SK-N-SH (cell line): ENCODE measurements around the gene SMIM29. TPM values are rescaled to one million over a fixed set of nuclear protein-coding genes. Genes with fewer than 3 reads are reported as not detected.

Source experiments
- CTCF ChIA-PET: fragments of 300-600, 350-600 bp; formaldehyde crosslinking; extraction: SDS; loops from one replicate; lab custom pipeline; 2021; lab: Yijun Ruan, JAX
- POLR2A ChIA-PET: fragments of 350-600 bp; sonication (Branson Sonifier 250); formaldehyde crosslinking; extraction: SDS; loops from one replicate; lab custom pipeline; 2020; ENCODE audit warnings: antibody characterized with exemption, inconsistent platforms; lab: Yijun Ruan, JAX
- DNase-seq: peaks from one replicate; pipeline ENCODE4 v3.0.0; 2012
- H2AFZ ChIP-seq: fragments of 200-600 bp; sonication (generic); 2 replicates; pipeline ENCODE4 v1.8.1; 2016; ENCODE audit warnings: antibody characterized with exemption, mild to moderate bottlenecking, low read depth
- H3F3A ChIP-seq: fragments of 200-600 bp; sonication (generic); replicated peaks from 2 replicates; pipeline ENCODE3; 2016; ENCODE audit warnings: antibody characterized with exemption, mild to moderate bottlenecking; ENCODE audit not compliant: insufficient read depth
- H3K27ac ChIP-seq, 2 experiments: fragments of 200-500 bp in 1 of 2; fragments of 200-600 bp in 1 of 2; sonication (Bioruptor generic) in 1 of 2; sonication (generic), shearing (Covaris generic) in 1 of 2; 2 replicates each; pipeline versions ENCODE4 v1.5.1 to v1.6.1; 2014 to 2016; ENCODE audit warnings: low read depth in 2 of 2, inconsistent platforms in 1 of 2, low read length in 1 of 2, mild to moderate bottlenecking in 1 of 2, mixed read lengths in 1 of 2
- H3K27me3 ChIP-seq: fragments of 200-600 bp; sonication (generic), shearing (Covaris generic); 2 replicates; pipeline ENCODE4 v1.6.1; 2016; ENCODE audit warnings: mixed run types; ENCODE audit not compliant: insufficient read depth
- H3K36me3 ChIP-seq, 2 experiments: fragments of 200-500 bp in 1 of 2; fragments of 200-600 bp in 1 of 2; sonication (Bioruptor generic) in 1 of 2; sonication (generic) in 1 of 2; replicated peaks in 1 of 2; 2 replicates each; pipeline versions ENCODE3 to v1.5.1; 2014 to 2016; ENCODE audit warnings: low read length in 1 of 2, mild to moderate bottlenecking in 1 of 2; ENCODE audit not compliant: insufficient read depth in 2 of 2, control insufficient read depth in 1 of 2
- H3K4me1 ChIP-seq, 2 experiments: fragments of 200-500 bp in 1 of 2; fragments of 200-600 bp in 1 of 2; sonication (Bioruptor generic) in 1 of 2; sonication (generic), shearing (Covaris generic) in 1 of 2; 2 replicates each; pipeline versions ENCODE4 v1.5.1 to v1.6.1; 2014 to 2016; ENCODE audit warnings: low read depth in 1 of 2, low read length in 1 of 2, mixed run types in 1 of 2; ENCODE audit not compliant: insufficient read depth in 2 of 2, control insufficient read depth in 1 of 2
- H3K4me2 ChIP-seq: fragments of 200-600 bp; sonication (generic), shearing (Covaris generic); 2 replicates; pipeline ENCODE4 v1.6.1; 2017; ENCODE audit warnings: mixed run types
- H3K4me3 ChIP-seq, 2 experiments: fragments of 200-500 bp in 1 of 2; fragments of 200-600 bp in 1 of 2; sonication (Bioruptor generic) in 1 of 2; sonication (generic), shearing (Covaris generic) in 1 of 2; 2 replicates each; pipeline versions ENCODE4 v1.5.1 to v1.8.1; 2014 to 2016; ENCODE audit warnings: low read depth in 2 of 2, inconsistent platforms in 1 of 2, low read length in 1 of 2, mild to moderate bottlenecking in 1 of 2, mixed read lengths in 1 of 2, moderate library complexity in 1 of 2
- H3K79me2 ChIP-seq: fragments of 200-600 bp; sonication (generic); 2 replicates; pipeline ENCODE4 v1.8.1; 2017; ENCODE audit warnings: mild to moderate bottlenecking; ENCODE audit not compliant: insufficient read depth
- H3K9ac ChIP-seq: fragments of 200-600 bp; sonication (generic); 2 replicates; pipeline ENCODE4 v1.6.1; 2017; ENCODE audit warnings: mixed run types
- H3K9me2 ChIP-seq: fragments of 200-600 bp; sonication (generic); 2 replicates; pipeline ENCODE4 v1.6.1; 2017; ENCODE audit warnings: mixed run types
- H3K9me3 ChIP-seq: fragments of 200-600 bp; sonication (generic); 2 replicates; pipeline ENCODE4 v1.6.1; 2017; ENCODE audit warnings: mixed run types, mild to moderate bottlenecking, moderate library complexity
- H4K20me1 ChIP-seq: fragments of 200-600 bp; sonication (generic); 2 replicates; pipeline ENCODE4 v1.6.1; 2017; ENCODE audit warnings: mild to moderate bottlenecking, mixed run types; ENCODE audit not compliant: insufficient read depth
- FOSL2 ChIP-seq: IDR thresholded peaks from 2 replicates; pipeline ENCODE4 v1.4.0; 2012; ENCODE audit warnings: low read depth, mild to moderate bottlenecking, moderate library complexity, borderline replicate concordance
- FOXJ3 ChIP-seq: sonication (generic); formaldehyde crosslinking; IDR thresholded peaks from 2 replicates; pipeline ENCODE4 v1.5.1; 2020; ENCODE audit warnings: mild to moderate bottlenecking, missing genetic modification reagents
- GATA2 ChIP-seq: sonication (generic); formaldehyde crosslinking; IDR thresholded peaks from 2 replicates; pipeline ENCODE4 v1.5.0; 2020; ENCODE audit warnings: mild to moderate bottlenecking, missing genetic modification reagents
- MEF2A ChIP-seq: IDR thresholded peaks from 2 replicates; pipeline ENCODE4 v1.4.0; 2012; ENCODE audit warnings: low read depth, borderline replicate concordance
- NFIC ChIP-seq: IDR thresholded peaks from 2 replicates; pipeline ENCODE4 v1.4.0; 2012; ENCODE audit warnings: borderline replicate concordance
- RCOR1 ChIP-seq: fragments of 150-350 bp; IDR thresholded peaks from 2 replicates; pipeline ENCODE4 v1.6.1; 2017; ENCODE audit warnings: antibody characterized with exemption, low read length
- SIN3A ChIP-seq: IDR thresholded peaks from 2 replicates; pipeline ENCODE4 v1.6.1; 2012; ENCODE audit warnings: low read depth, mild to moderate bottlenecking, low read length, moderate library complexity, borderline replicate concordance
- SMC3 ChIP-seq: IDR thresholded peaks from 2 replicates; pipeline ENCODE4 v1.6.1; 2012; ENCODE audit warnings: low read depth, low read length, improper control_type of control experiment
- WGBS: methylation state at CpG from one replicate; pipeline ENCODE4 v1.1.6; 2017; ENCODE audit warnings: low lambda C conversion rate; 5-methylcytosine and 5-hydroxymethylcytosine counted together
- polyA plus RNA-seq, 3 experiments: library from polyadenylated mRNA; depleted of rRNA; stranded (reverse); fragments of >200 nt; gene quantifications; 2 replicates each; pipeline ENCODE4 v1.2.3, GENCODE V29; 2012
- TF ChIP-seq, protein P1 (sequence below): IDR thresholded peaks from 2 replicates; pipeline ENCODE4 v1.4.0; 2012; ENCODE audit warnings: low read depth, borderline replicate concordance
- TF ChIP-seq, protein P2 (sequence below): fragments of 200-600 bp; sonication (generic); IDR thresholded peaks from 2 replicates; pipeline ENCODE4 v1.6.1; 2017; ENCODE audit warnings: antibody characterized with exemption, mild to moderate bottlenecking, moderate library complexity
- TF ChIP-seq, protein P3 (sequence below): fragments of 150-350 bp; IDR thresholded peaks from 2 replicates; pipeline ENCODE4 v1.6.1; 2016; ENCODE audit warnings: mild to moderate bottlenecking, low read depth, low read length

Gene SMIM29
- polyA plus RNA-seq, 1 of the 3 experiments (the other 2 are of a cell fraction), result 50.2 TPM

GRCh38 chr6:34200340-34200971 lies 48.4 kb downstream of the SMIM29 start:
- no peak overlapping the region for H3K9ac ChIP-seq
- no peak overlapping the region for H2AFZ ChIP-seq
- no peaks in the 10 kb centered on the region for H3K9me3 ChIP-seq
- H3K36me3 ChIP-seq, result no peaks in the 10 kb centered on the region
- peaks cover 0 to 8% of the 10 kb centered on the region in 2 experiments; a peak in 1 of 4 replicates for H3K4me1 ChIP-seq
- 83% methylated on average over 3 of the region's 5 CpGs for WGBS
- no peaks in the 10 kb centered on the region for H3K27me3 ChIP-seq
- H3K9me2 ChIP-seq, result no peaks in the 10 kb centered on the region
- no peak overlapping the region for H3K27ac ChIP-seq
- H3K4me3 ChIP-seq, result no peak overlapping the region
- ChIA-PET POLR2A (interaction anchor here (1.2 kb wide), 1 partner anchor 49 kb away, joined by 3 read pairs; no protein-coding TSS in a partner anchor), CTCF (interaction anchor here (0.5 to 1.6 kb wide), 2 partner anchors 21 to 214 kb away, joined by 3 read pairs; no protein-coding TSS in a partner anchor)
- no peak overlapping the region for H3K4me2 ChIP-seq
- peaks cover 5% of the 10 kb centered on the region for H3F3A ChIP-seq
- DNase-seq, result no peak
- H3K79me2 ChIP-seq, result no peaks in the 10 kb centered on the region
- H4K20me1 ChIP-seq, result no peaks in the 10 kb centered on the region
- TF ChIP-seq FOSL2 (no peak), RCOR1 (no peak), SMC3 (no peak)
- TF ChIP-seq, protein P1, sequence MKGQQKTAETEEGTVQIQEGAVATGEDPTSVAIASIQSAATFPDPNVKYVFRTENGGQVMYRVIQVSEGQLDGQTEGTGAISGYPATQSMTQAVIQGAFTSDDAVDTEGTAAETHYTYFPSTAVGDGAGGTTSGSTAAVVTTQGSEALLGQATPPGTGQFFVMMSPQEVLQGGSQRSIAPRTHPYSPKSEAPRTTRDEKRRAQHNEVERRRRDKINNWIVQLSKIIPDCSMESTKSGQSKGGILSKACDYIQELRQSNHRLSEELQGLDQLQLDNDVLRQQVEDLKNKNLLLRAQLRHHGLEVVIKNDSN, result peak; percentile 19; the same call in 1 of the 2 replicates
- TF ChIP-seq, protein P2, sequence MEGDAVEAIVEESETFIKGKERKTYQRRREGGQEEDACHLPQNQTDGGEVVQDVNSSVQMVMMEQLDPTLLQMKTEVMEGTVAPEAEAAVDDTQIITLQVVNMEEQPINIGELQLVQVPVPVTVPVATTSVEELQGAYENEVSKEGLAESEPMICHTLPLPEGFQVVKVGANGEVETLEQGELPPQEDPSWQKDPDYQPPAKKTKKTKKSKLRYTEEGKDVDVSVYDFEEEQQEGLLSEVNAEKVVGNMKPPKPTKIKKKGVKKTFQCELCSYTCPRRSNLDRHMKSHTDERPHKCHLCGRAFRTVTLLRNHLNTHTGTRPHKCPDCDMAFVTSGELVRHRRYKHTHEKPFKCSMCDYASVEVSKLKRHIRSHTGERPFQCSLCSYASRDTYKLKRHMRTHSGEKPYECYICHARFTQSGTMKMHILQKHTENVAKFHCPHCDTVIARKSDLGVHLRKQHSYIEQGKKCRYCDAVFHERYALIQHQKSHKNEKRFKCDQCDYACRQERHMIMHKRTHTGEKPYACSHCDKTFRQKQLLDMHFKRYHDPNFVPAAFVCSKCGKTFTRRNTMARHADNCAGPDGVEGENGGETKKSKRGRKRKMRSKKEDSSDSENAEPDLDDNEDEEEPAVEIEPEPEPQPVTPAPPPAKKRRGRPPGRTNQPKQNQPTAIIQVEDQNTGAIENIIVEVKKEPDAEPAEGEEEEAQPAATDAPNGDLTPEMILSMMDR, result no peak

DNA sequence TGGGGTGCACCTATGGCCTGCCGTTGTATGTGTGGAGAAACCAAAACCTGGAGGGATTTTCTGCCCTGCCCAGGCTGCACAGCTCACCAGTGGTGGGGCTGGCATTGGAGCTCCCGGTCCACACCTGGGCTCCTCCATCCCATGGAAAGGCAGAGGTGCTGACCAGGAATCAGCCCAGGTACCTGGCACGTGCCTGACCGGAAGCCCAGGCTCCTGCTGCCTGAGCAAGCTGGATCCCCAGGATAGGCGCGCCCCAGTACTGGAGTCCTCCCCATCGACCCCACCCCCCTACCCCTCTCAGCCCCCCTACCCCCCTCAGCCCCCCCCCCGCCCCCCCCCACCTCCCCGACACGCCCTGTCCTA lies 52.0 kb downstream of the SMIM29 start:
- H2AFZ ChIP-seq, result peak overlapping the region; percentile 95; the same call in 1 of the 2 replicates
- peaks cover 5% of the 10 kb centered on the region for H3F3A ChIP-seq
- no peak overlapping the region for H3K27ac ChIP-seq
- POLR2A ChIA-PET, result interaction anchor here (1.6 kb wide), 1 partner anchor 52 kb away, joined by 6 read pairs; the partner anchor contains the start of gene SMIM29
- no peaks in the 10 kb centered on the region for H3K36me3 ChIP-seq
- H3K9me2 ChIP-seq, result no peaks in the 10 kb centered on the region
- peak overlapping the region; percentile 40 to 50; a peak in 2 of 4 replicates for H3K4me3 ChIP-seq
- H3K79me2 ChIP-seq, result no peaks in the 10 kb centered on the region
- TF ChIP-seq, protein P2, result no peak
- TF ChIP-seq RCOR1, result no peak
- no peak for TF ChIP-seq GATA2 (CRISPR knock-in tag)
- TF ChIP-seq FOSL2, result no peak
- no peak for TF ChIP-seq SIN3A
- TF ChIP-seq FOXJ3 (CRISPR knock-in tag), result no peak
- no peak for TF ChIP-seq NFIC
- TF ChIP-seq, protein P3, sequence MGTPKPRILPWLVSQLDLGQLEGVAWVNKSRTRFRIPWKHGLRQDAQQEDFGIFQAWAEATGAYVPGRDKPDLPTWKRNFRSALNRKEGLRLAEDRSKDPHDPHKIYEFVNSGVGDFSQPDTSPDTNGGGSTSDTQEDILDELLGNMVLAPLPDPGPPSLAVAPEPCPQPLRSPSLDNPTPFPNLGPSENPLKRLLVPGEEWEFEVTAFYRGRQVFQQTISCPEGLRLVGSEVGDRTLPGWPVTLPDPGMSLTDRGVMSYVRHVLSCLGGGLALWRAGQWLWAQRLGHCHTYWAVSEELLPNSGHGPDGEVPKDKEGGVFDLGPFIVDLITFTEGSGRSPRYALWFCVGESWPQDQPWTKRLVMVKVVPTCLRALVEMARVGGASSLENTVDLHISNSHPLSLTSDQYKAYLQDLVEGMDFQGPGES, result no peak
- no peak for TF ChIP-seq MEF2A
- no peak overlapping the region for H3K9ac ChIP-seq
- H4K20me1 ChIP-seq, result no peaks in the 10 kb centered on the region
- no peaks in the 10 kb centered on the region for H3K9me3 ChIP-seq
- H3K4me2 ChIP-seq, result peak overlapping the region; percentile 83
- H3K27me3 ChIP-seq, result no peaks in the 10 kb centered on the region
- H3K4me1 ChIP-seq, result peaks cover 0 to 8% of the 10 kb centered on the region in 2 experiments; a peak in 1 of 4 replicates
- 100% methylated on average over 2 of the region's 10 CpGs for WGBS
- DNase-seq, result no peak
- CTCF ChIA-PET, result interaction anchor here (0.7 to 4.3 kb wide), 33 partner anchors 10 to 920 kb away, joined by 3 to 62 read pairs (median 5); partner anchors contain the start of genes HMGA1, RPS10 and SMIM29
